HG03045 (cell line): ENCODE results near the gene SEC23IP.
"Not testable (repeated sequence)": the region's sequence is repeated elsewhere in the genome, so short reads cannot be mapped to it uniquely, and the experiment has no call there.

ENCODE experiments used
- ATAC-seq: cut with Tn5 transposase; IDR thresholded peaks from one replicate; pipeline ENCODE4 v1.9.1; 2021; ENCODE audit warnings: mild to moderate bottlenecking, moderate library complexity; ENCODE audit not compliant: unreplicated experiment

Gene SEC23IP

DNA sequence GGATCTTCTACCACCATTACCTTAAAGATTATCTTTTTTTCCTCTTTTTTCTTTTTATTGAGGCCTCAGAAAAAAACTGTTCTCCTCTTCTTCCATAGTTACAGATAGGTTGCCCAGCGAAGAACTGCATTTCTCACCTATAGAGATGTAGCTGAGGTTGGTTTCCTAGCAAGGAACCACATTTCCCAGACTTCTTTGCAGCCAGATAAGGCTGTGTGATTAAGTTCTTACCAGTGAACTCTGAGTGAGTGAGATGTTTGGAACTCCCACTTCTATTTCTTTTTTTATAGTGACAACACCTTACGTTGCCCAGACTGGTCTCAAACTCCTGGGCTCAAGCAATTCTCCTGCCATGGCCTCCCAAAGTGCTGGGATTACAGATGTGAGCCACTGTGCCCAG, 14.0 kb upstream of the SEC23IP start:
- no peak for ATAC-seq

DNA sequence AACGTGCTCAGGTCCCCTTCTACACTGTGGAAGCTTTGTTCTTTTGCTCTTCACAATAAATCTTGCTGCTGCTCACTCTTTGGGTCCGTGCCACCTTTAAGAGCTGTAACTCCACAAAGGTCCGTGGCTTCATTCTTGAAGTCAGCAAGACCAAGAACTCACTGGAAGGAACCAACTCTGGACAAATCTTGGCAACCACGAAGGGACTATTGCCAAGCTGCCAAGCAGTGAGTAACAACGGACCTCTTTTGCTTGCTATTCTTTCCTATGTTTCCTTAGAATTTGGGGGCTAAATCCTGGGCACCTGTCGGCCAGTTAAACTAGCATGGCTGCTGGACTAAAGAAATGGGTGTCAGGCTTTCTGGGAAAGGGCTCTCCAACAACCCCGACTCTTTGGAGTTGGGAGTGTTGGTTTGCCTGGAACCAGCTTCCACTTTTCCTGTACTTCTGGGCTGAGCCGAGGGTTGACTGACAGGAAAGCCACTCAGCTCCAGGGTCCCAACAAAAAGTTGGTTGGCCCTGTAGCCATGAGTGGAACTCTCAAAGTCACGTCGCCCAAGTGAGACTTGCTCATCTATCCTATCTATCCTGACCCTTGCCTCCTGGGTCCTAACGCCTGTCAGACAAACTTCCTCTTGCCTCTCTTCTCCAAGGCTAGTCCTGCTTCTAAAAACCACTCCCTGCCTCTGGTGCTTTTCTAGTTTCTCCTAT, 8.5 kb upstream of the SEC23IP start:
- ATAC-seq: not testable (repeated sequence)

DNA sequence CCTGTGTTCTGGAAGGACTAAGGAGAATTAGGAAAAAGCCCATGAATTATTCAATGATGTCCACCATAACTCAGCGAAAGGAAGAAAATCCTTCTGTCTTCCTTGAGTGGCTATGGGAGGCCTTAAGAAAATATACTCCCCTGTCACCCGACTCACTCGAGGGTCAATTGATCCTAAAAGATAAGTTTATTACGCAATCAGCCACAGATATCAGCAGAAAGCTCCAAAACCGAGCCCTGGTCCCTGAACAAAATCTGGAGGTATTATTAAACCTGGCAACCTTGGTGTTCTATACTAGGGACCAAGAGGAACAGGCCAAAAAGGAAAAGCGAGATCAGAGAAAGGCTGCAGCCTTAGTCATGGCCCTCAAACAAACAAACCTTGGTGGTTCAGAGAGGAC, 6.5 kb upstream of the SEC23IP start:
- not testable (repeated sequence) for ATAC-seq

GRCh38 chr10:119888715-119889114, 3.8 kb upstream of the SEC23IP start:
- not testable (repeated sequence) for ATAC-seq

DNA sequence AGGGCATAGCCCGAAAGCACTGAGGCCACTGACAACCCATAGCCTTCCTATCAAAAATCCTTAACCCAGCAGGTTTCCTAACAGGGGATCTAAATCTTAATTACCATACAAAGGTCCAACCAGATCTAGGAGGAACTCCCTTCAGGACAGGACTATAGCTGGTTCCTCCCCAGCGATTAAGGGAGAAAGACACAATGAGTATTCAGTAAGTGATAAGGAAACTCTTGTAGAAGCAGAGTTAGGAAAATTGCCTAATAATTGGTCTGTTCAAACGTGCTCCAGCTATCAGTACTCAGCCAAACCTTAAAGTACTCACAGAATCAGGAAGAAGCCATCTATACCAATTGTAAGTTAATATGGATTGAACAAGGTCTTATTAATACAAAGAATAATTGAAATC, 3.3 kb upstream of the SEC23IP start:
- not testable (repeated sequence) for ATAC-seq

DNA sequence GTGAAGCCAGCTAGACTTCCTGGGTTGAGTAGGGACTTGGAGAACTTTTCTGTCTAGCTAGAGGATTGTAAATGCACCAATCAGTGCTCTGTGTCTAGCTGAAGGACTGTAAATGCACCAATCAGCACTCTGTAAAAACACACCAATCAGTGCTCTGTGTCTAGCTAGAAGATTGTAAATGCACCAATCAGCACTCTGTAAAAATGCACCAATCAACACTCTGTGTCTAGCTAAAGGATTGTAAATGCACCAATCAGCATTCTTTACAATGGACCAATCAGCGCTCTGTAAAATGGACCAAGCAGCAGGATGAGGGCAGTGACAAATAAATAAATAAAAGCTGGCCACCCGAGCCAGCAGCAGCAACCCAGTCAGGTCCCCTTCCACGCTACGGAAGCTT, 2.2 kb upstream of the SEC23IP start:
- ATAC-seq: not testable (repeated sequence)

- ATAC-seq: not testable (repeated sequence)
Measured at GRCh38 chr10:119891849-119892187, 712 bp upstream of the SEC23IP start.

DNA sequence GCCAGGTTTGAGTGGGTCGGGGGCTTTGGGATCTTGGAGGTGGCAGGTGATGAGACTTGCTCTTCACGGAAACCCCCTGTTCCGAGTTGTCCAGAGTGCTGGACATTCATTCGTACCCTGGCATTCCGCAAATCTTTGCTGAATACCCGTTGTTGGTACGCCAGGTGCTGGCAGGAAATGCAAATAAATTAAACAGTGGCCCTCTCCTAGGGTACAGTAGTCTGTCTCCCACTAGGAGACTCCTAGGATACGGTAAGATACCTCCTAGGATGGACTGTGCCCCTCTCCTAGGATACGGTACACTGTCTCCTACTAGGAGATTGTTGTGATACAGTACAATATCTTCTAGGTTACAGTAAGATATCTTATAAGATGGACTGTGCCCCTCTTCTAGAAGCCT, 544 bp downstream of the SEC23IP start:
- ATAC-seq: no peak

DNA sequence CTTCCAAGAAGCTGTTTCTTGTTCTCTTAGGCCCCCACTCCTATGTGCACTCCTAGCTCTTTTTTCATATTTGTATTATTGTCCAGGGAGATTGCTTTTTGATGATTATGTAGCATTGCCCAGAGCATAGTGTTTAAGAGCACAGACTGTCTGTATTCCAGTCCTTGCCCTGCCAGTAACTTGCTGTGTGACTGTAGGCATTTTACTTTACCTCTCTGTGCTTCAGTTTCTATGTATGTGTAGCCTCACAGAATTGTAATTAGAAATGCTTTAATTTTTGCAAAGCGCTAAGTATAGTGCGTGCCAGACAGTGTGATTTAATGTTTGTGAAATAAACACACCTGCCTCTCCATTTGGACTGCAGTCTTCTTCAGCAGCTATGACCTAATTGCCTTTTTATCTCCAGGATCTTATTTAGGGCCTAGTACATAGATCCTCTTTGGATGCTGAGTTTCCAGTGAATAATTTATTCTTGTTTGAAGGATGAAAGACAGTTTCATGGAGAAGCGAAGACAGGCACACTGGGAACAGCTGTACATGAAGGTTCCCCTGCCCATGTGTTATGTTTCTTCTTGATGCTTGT, 1.4 kb downstream of the SEC23IP start:
- ATAC-seq: no peak

- no peak for ATAC-seq
Measured at GRCh38 chr10:119896061-119896655, 3.6 kb downstream of the SEC23IP start.

GRCh38 chr10:119896937-119897770, 4.6 kb downstream of the SEC23IP start:
- no peak for ATAC-seq

- no peak for ATAC-seq
Measured at GRCh38 chr10:119898577-119898976, 6.0 kb downstream of the SEC23IP start.

DNA sequence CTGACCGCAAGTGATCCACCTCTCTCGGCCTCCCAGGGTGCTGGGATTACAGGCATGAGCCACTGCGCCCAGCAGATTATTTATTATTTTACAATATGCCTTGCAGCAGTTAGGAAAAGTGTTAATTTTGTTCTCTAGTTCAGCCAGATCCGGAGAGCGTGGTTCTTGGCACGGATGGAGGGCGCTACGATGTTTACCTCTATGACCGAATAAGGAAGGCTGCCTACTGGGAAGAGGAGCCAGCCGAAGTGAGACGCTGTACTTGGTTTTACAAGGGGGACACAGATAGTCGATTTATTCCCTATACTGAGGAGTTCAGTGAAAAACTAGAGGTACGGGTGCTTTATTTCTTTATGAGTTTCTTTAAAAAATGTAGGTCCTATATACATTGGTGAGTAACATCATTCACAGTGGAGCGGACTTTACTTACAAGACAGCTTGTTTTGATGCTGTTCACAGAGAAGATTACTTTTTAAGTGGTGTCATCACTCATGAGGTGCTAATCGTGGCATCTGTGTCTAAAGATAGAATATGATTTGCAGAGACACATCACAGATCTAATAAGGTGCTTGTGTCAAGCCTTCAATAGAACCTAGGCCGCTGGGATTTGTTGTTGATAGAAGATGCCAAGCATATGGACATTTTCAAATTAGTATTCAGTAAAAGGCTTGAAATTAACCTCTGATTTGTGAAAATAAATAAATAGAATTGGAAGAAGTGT, 11.6 kb downstream of the SEC23IP start:
- ATAC-seq: no peak

- ATAC-seq: not testable (repeated sequence)
Measured at GRCh38 chr10:119907695-119908094, 15.2 kb downstream of the SEC23IP start.

GRCh38 chr10:119908166-119908565, 15.6 kb downstream of the SEC23IP start:
- ATAC-seq: no peak

DNA sequence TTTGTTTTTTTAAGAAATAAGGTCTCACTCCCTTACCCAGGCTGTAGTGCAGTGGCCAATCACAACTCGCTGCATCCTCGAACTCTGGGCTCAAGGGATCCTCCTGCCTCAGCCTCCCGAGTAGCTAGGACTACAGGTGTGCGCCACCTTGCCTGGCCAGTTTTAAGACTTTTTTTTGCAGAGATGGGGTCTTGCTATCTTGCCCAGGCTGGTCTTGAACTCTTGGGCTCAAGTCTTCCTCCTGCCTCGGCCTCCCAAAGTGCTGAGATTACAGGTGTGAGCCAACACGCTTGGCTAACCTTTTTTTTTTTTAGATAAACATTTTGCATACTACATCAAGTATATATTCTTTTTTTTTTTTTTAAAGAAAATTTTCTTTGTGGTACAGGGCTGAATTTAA, 18.2 kb downstream of the SEC23IP start:
- no peak for ATAC-seq

GRCh38 chr10:119917777-119918176, 25.2 kb downstream of the SEC23IP start:
- ATAC-seq: no peak

- ATAC-seq: no peak
Measured at GRCh38 chr10:119919271-119919670, 26.7 kb downstream of the SEC23IP start.

GRCh38 chr10:119919826-119920225, 27.3 kb downstream of the SEC23IP start:
- no peak for ATAC-seq

GRCh38 chr10:119928411-119928810, 35.9 kb downstream of the SEC23IP start:
- ATAC-seq: no peak

- ATAC-seq: no peak
Measured at GRCh38 chr10:119931871-119932270, 39.3 kb downstream of the SEC23IP start.
